Hepatocyte (in vitro differentiated cells): Measurements from ENCODE around the gene ATP4A. TPM values are rescaled to one million over a fixed set of nuclear protein-coding genes. Genes with fewer than 3 reads are reported as not detected.
A peak's percentile ranks its signal among the peaks of the same experiment; 100 is the strongest.

ENCODE experiments used
- DNase-seq: peaks from one replicate; pipeline ENCODE4 v3.0.0-alpha.2; 2016; ENCODE audit warnings: low spot score
- H2AFZ ChIP-seq: fragments of 200-600 bp; sonication (generic); 2 replicates; pipeline ENCODE4 v1.6.0; 2016; ENCODE audit warnings: antibody characterized with exemption, mild to moderate bottlenecking
- H3K27ac ChIP-seq: fragments of 200-600 bp; sonication (generic); 2 replicates; pipeline ENCODE4 v1.5.1; 2016; ENCODE audit warnings: mild to moderate bottlenecking
- H3K27me3 ChIP-seq: fragments of 200-600 bp; sonication (generic); 2 replicates; pipeline ENCODE4 v1.6.1; 2016
- H3K36me3 ChIP-seq: fragments of 200-600 bp; sonication (generic); replicated peaks from 2 replicates; pipeline ENCODE4 v1.5.1; 2016; ENCODE audit warnings: low read depth; ENCODE audit not compliant: insufficient read depth
- H3K4me1 ChIP-seq: fragments of 200-600 bp; sonication (generic); 2 replicates; pipeline ENCODE4 v1.5.1; 2016; ENCODE audit warnings: mild to moderate bottlenecking, moderate library complexity; ENCODE audit not compliant: insufficient read depth
- H3K4me2 ChIP-seq: fragments of 200-600 bp; sonication (generic); 2 replicates; pipeline ENCODE4 v1.6.0; 2016
- H3K4me3 ChIP-seq: fragments of 200-600 bp; sonication (generic); 2 replicates; pipeline ENCODE4 v1.5.1; 2016; ENCODE audit warnings: mild to moderate bottlenecking
- H3K79me2 ChIP-seq: fragments of 200-600 bp; sonication (generic); 2 replicates; pipeline ENCODE4 v1.6.0; 2017; ENCODE audit warnings: mild to moderate bottlenecking
- H3K9me2 ChIP-seq: fragments of 200-600 bp; sonication (generic); replicated peaks from 2 replicates; pipeline ENCODE4 v1.6.0; 2017; ENCODE audit warnings: mild to moderate bottlenecking; ENCODE audit not compliant: insufficient read depth
- H3K9me3 ChIP-seq: fragments of 200-600 bp; sonication (generic); 2 replicates; pipeline ENCODE4 v1.5.1; 2016; ENCODE audit warnings: low read depth, mild to moderate bottlenecking
- H4K20me1 ChIP-seq: fragments of 200-600 bp; sonication (generic); 2 replicates; pipeline ENCODE4 v1.6.0; 2016; ENCODE audit warnings: mild to moderate bottlenecking; ENCODE audit not compliant: insufficient read depth, poor library complexity, severe bottlenecking
- EZH2 ChIP-seq: fragments of 200-600 bp; sonication (generic); IDR thresholded peaks from 2 replicates; pipeline ENCODE4 v1.6.1; 2016; ENCODE audit warnings: antibody characterized with exemption, mild to moderate bottlenecking, borderline replicate concordance
- EZH2phosphoT487 ChIP-seq: fragments of 200-600 bp; sonication (generic); IDR thresholded peaks from one replicate; pipeline ENCODE4 v1.6.1; 2018; ENCODE audit warnings: antibody characterized with exemption, mild to moderate bottlenecking, low read depth, moderate library complexity; ENCODE audit not compliant: unreplicated experiment, severe bottlenecking
- WGBS: methylation state at CpG from one replicate; pipeline ENCODE4 v1.1.6; 2016; ENCODE audit warnings: low lambda C conversion rate; ENCODE audit errors: missing lambda C conversion rate; 5-methylcytosine and 5-hydroxymethylcytosine counted together
- polyA plus RNA-seq: library from polyadenylated mRNA; unstranded; fragments of >200 nt; fragmentation: Nextera tagmentation; extraction: Ambion mirVana; gene quantifications from 2 replicates; pipeline ENCODE4 v1.2.1, GENCODE V29; 2016
- total RNA-seq: library from RNA; depleted of rRNA; stranded (reverse); fragments of >200 nt; gene quantifications from 2 replicates; pipeline ENCODE4 v1.2.3, GENCODE V29; 2014
- TF ChIP-seq, protein P1 (sequence below): fragments of 200-600 bp; sonication (generic); IDR thresholded peaks from 2 replicates; pipeline ENCODE4 v1.5.1; 2016; ENCODE audit warnings: antibody characterized with exemption, mild to moderate bottlenecking; ENCODE audit not compliant: poor library complexity

Gene ATP4A
- total and polyA plus RNA-seq, 2 experiments from 2014 or later: 3.5 to 5.0 TPM

DNA sequence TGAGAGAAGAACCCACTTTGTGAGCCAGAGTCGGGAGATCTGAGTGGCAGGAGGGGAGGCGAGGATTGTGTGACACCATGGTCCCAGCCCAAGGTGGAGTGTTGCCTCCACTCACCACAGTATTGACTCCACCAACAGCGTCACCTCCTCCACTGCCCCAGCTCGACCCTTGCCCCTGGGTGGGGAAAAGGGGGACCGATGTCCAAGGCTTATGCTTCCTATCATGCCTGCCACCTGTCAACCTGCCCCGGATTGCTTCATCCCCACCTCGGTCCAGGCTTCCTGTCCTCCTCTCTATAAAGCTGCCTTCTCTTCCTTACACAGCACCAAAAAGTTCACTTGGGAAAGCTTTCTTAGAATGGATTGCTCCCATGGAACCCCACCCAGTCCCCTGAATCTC, 57.4 kb downstream of the ATP4A start:
- peaks cover 9% of the 10 kb centered on the region for H3K4me1 ChIP-seq
- no peak overlapping the region for H3K4me2 ChIP-seq
- no peak for DNase-seq
- 94% methylated on average over 6 of the region's 7 CpGs for WGBS
- no peak overlapping the region for H2AFZ ChIP-seq
- H3K27me3 ChIP-seq: no peaks in the 10 kb centered on the region
- H3K9me3 ChIP-seq: no peaks in the 10 kb centered on the region
- H4K20me1 ChIP-seq: no peaks in the 10 kb centered on the region
- TF ChIP-seq EZH2: no peak
- no peak for TF ChIP-seq EZH2phosphoT487
- TF ChIP-seq, protein P1, sequence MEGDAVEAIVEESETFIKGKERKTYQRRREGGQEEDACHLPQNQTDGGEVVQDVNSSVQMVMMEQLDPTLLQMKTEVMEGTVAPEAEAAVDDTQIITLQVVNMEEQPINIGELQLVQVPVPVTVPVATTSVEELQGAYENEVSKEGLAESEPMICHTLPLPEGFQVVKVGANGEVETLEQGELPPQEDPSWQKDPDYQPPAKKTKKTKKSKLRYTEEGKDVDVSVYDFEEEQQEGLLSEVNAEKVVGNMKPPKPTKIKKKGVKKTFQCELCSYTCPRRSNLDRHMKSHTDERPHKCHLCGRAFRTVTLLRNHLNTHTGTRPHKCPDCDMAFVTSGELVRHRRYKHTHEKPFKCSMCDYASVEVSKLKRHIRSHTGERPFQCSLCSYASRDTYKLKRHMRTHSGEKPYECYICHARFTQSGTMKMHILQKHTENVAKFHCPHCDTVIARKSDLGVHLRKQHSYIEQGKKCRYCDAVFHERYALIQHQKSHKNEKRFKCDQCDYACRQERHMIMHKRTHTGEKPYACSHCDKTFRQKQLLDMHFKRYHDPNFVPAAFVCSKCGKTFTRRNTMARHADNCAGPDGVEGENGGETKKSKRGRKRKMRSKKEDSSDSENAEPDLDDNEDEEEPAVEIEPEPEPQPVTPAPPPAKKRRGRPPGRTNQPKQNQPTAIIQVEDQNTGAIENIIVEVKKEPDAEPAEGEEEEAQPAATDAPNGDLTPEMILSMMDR: no peak
- peaks cover 6% of the 10 kb centered on the region for H3K79me2 ChIP-seq
- no peaks in the 10 kb centered on the region for H3K36me3 ChIP-seq
- H3K4me3 ChIP-seq: no peak overlapping the region
- no peak overlapping the region for H3K27ac ChIP-seq
- H3K9me2 ChIP-seq: no peaks in the 10 kb centered on the region

DNA sequence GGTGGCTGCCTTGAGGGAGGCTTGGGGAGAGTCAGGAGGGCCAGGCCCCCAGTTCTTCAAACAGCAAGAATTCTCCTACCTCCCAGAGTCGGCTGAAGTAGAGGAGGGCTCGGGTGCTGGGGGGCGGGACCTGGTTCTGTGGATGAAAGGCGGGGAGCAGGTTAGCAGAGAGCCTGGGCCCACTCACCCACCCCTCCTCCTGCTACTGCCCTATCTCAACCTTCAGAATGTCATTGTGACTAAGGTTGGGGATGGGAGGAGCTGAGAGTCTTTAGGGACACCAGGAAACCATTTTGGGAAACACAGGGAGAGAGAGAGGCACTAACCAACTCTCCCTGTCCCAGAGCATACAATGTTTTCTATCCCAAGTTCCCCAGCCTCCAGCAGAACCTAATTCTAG, 60.7 kb downstream of the ATP4A start:
- no peaks in the 10 kb centered on the region for H4K20me1 ChIP-seq
- H3K4me3 ChIP-seq: no peak overlapping the region
- H3K9me3 ChIP-seq: no peaks in the 10 kb centered on the region
- H3K27me3 ChIP-seq: no peaks in the 10 kb centered on the region
- WGBS: 94% methylated on average over 4 of the region's 4 CpGs
- no peak overlapping the region for H3K27ac ChIP-seq
- no peaks in the 10 kb centered on the region for H3K79me2 ChIP-seq
- H3K9me2 ChIP-seq: no peaks in the 10 kb centered on the region
- no peak overlapping the region for H2AFZ ChIP-seq
- no peaks in the 10 kb centered on the region for H3K36me3 ChIP-seq
- peaks cover 6% of the 10 kb centered on the region for H3K4me1 ChIP-seq
- DNase-seq: no peak
- TF ChIP-seq EZH2 (no peak), EZH2phosphoT487 (no peak)
- TF ChIP-seq, protein P1: no peak
- no peak overlapping the region for H3K4me2 ChIP-seq

DNA sequence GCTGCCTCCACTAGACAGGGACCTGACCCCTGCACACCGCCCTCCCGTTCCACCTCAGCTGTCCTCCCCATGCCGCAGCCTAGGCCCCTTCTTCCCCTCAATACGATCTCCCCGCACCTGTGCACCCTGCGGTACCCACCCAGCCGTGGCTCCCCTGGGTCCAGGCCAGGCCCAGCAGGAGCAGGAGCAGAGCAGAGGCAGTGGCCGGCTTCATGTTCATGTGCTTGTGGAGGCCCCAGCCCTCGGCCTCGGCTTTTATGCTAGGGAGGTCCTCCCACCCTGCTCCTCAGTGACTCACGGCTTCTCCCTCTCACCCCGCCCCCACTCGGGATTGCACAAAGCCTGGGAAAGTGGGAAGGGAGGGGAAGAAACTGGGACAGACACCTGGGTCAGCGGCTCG, 61.8 kb downstream of the ATP4A start:
- H2AFZ ChIP-seq: no peak overlapping the region

More for the DNA sequence above, 61.8 kb downstream of the ATP4A start:
- 77% methylated on average over 14 of the region's 15 CpGs for WGBS
- H3K4me2 ChIP-seq: no peak overlapping the region
- peaks cover 6% of the 10 kb centered on the region for H3K4me1 ChIP-seq
- no peaks in the 10 kb centered on the region for H3K79me2 ChIP-seq
- no peaks in the 10 kb centered on the region for H3K9me2 ChIP-seq
- H3K27me3 ChIP-seq: no peaks in the 10 kb centered on the region
- TF ChIP-seq, protein P1: no peak
- TF ChIP-seq EZH2 (no peak), EZH2phosphoT487 (no peak)
- H3K27ac ChIP-seq: no peak overlapping the region
- H4K20me1 ChIP-seq: no peaks in the 10 kb centered on the region
- H3K9me3 ChIP-seq: no peaks in the 10 kb centered on the region
- no peak overlapping the region for H3K4me3 ChIP-seq
- H3K36me3 ChIP-seq: no peaks in the 10 kb centered on the region
- peak; percentile 82 for DNase-seq
